Endothelial cell of umbilical vein (primary cell): ENCODE data around the gene ERCC2.

Source experiments
- MAX ChIP-seq: IDR thresholded peaks from 2 replicates; pipeline ENCODE4 v1.6.1; 2011; ENCODE audit not compliant: insufficient read depth, insufficient read length
- TF ChIP-seq, protein P1 (sequence below), 2 donors: IDR thresholded peaks; 1 replicate in 1 of 2; 2 replicates in 1 of 2; pipeline ENCODE4 v1.5.1; 2011; ENCODE audit warnings: low read length in 2 of 2, mild to moderate bottlenecking in 2 of 2, moderate library complexity in 2 of 2, control low read depth in 1 of 2, inconsistent platforms in 1 of 2, low read depth in 1 of 2; ENCODE audit not compliant: insufficient read depth in 1 of 2; ENCODE audit errors: extremely low read depth in 1 of 2

GRCh38 chr19:45349126-45349415 lies 21.3 kb downstream of the ERCC2 start:
- TF ChIP-seq, protein P1, sequence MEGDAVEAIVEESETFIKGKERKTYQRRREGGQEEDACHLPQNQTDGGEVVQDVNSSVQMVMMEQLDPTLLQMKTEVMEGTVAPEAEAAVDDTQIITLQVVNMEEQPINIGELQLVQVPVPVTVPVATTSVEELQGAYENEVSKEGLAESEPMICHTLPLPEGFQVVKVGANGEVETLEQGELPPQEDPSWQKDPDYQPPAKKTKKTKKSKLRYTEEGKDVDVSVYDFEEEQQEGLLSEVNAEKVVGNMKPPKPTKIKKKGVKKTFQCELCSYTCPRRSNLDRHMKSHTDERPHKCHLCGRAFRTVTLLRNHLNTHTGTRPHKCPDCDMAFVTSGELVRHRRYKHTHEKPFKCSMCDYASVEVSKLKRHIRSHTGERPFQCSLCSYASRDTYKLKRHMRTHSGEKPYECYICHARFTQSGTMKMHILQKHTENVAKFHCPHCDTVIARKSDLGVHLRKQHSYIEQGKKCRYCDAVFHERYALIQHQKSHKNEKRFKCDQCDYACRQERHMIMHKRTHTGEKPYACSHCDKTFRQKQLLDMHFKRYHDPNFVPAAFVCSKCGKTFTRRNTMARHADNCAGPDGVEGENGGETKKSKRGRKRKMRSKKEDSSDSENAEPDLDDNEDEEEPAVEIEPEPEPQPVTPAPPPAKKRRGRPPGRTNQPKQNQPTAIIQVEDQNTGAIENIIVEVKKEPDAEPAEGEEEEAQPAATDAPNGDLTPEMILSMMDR (IDR thresholded peaks at IDR 0.05; ENCODE audit: extremely low read depth in 1 of 2, insufficient read depth in 1 of 2, low read depth in 1 of 2, low read length in 2 of 2), result no peak
- no peak for TF ChIP-seq MAX
